OCI-LY3 (cell line): Measurements from ENCODE around the gene ARHGEF4.

Experiments used
- H2AFZ ChIP-seq: fragments of 200-600, 300-600 bp; shearing (Covaris generic); 2 replicates; pipeline ENCODE4 v1.6.0; 2014; ENCODE audit warnings: antibody characterized with exemption, low read depth, low read length
- H3K27ac ChIP-seq: fragments of 200-600, 300-600 bp; sonication (generic); 2 replicates; pipeline ENCODE4 v1.5.1; 2014; ENCODE audit warnings: mild to moderate bottlenecking, low read length, moderate library complexity, mixed read lengths
- H3K27me3 ChIP-seq: fragments of 200-600, 300-600 bp; sonication (generic); 2 replicates; pipeline ENCODE4 v1.6.1; 2014; ENCODE audit warnings: low read depth, low read length, mixed read lengths
- H3K36me3 ChIP-seq: fragments of 200-600, 300-600 bp; sonication (generic); replicated peaks from 2 replicates; pipeline ENCODE3; 2014; ENCODE audit warnings: low read depth, low read length, mixed read lengths
- H3K4me1 ChIP-seq: fragments of 300-600, 200-600 bp; sonication (generic); 2 replicates; pipeline ENCODE4 v1.6.1; 2014; ENCODE audit warnings: low read length, mixed read lengths
- H3K4me2 ChIP-seq: fragments of 200-600, 300-600 bp; sonication (generic); 2 replicates; pipeline ENCODE4 v1.6.1; 2014; ENCODE audit warnings: low read length, mixed read lengths
- H3K4me3 ChIP-seq: fragments of 300-600, 200-600 bp; sonication (generic); 2 replicates; pipeline ENCODE4 v1.5.1; 2014; ENCODE audit warnings: antibody characterized with exemption, mild to moderate bottlenecking, low read length, moderate library complexity
- H3K79me2 ChIP-seq: fragments of 300-600, 200-600 bp; shearing (Covaris generic); 2 replicates; pipeline ENCODE4 v1.6.1; 2014; ENCODE audit warnings: mild to moderate bottlenecking, low read length, mixed read lengths
- H3K9ac ChIP-seq: fragments of 300-600, 200-600 bp; shearing (Covaris generic); 2 replicates; pipeline ENCODE4 v1.6.0; 2014; ENCODE audit warnings: mild to moderate bottlenecking, low read length, moderate library complexity
- H3K9me3 ChIP-seq: fragments of 200-600, 300-600 bp; shearing (Covaris generic); 2 replicates; pipeline ENCODE4 v1.6.1; 2014; ENCODE audit warnings: low read length, mixed read lengths; ENCODE audit not compliant: insufficient read depth
- H4K20me1 ChIP-seq: fragments of 200-600, 300-600 bp; sonication (generic); 2 replicates; pipeline ENCODE4 v1.6.1; 2016; ENCODE audit warnings: low read length, mixed read lengths; ENCODE audit not compliant: insufficient read depth
- CTCF ChIP-seq: fragments of 200-600, 300-600 bp; sonication (generic); IDR thresholded peaks from 2 replicates; pipeline ENCODE4 v1.5.1; 2014; ENCODE audit warnings: antibody characterized with exemption, low read length, low read depth
- EZH2phosphoT487 ChIP-seq: fragments of 200-600 bp; shearing (Covaris generic); IDR thresholded peaks from 2 replicates; pipeline ENCODE4 v1.6.1; 2018; ENCODE audit warnings: antibody characterized with exemption, mixed run types, low read depth

The ARHGEF4 gene

GRCh38 chr2:130797493-130798435 is 39.0 kb upstream of the ARHGEF4 start:
- Histone ChIP-seq H3K9ac (peak overlapping the region; percentile 84), H3K27me3 (no peaks in the 10 kb centered on the region), H4K20me1 (no peaks in the 10 kb centered on the region), H3K4me3 (peak overlapping the region; percentile 85), H3K4me1 (peaks cover 6% of the 10 kb centered on the region; the same call in 1 of the 2 replicates), H3K27ac (peak overlapping the region; percentile 58), H3K4me2 (peak overlapping the region; percentile 78), H3K79me2 (no peaks in the 10 kb centered on the region), H3K9me3 (no peaks in the 10 kb centered on the region), H2AFZ (peak overlapping the region; percentile 87), H3K36me3 (no peaks in the 10 kb centered on the region)
- TF ChIP-seq EZH2phosphoT487 (no peak), CTCF (peak; percentile 82)

GRCh38 chr2:130798472-130799218 is 38.1 kb upstream of the ARHGEF4 start:
- Histone ChIP-seq H3K4me3 (peak overlapping the region; percentile 85), H3K9me3 (no peaks in the 10 kb centered on the region), H2AFZ (peak overlapping the region; percentile 87; the same call in 1 of the 2 replicates), H3K27me3 (no peaks in the 10 kb centered on the region), H3K79me2 (no peaks in the 10 kb centered on the region), H3K27ac (no peak overlapping the region), H3K36me3 (no peaks in the 10 kb centered on the region), H3K4me1 (peaks cover 3% of the 10 kb centered on the region; the same call in 1 of the 2 replicates), H3K9ac (peak overlapping the region; percentile 54; the same call in 1 of the 2 replicates), H3K4me2 (peak overlapping the region; percentile 78), H4K20me1 (no peaks in the 10 kb centered on the region)
- TF ChIP-seq CTCF, result no peak
- no peak for TF ChIP-seq EZH2phosphoT487

GRCh38 chr2:130799295-130799694 is 37.4 kb upstream of the ARHGEF4 start:
- Histone ChIP-seq H3K9ac (no peak overlapping the region), H4K20me1 (no peaks in the 10 kb centered on the region), H3K27me3 (no peaks in the 10 kb centered on the region), H3K9me3 (no peaks in the 10 kb centered on the region), H3K79me2 (no peaks in the 10 kb centered on the region), H3K36me3 (no peaks in the 10 kb centered on the region), H3K27ac (no peak overlapping the region), H3K4me2 (no peak overlapping the region), H2AFZ (no peak overlapping the region), H3K4me1 (no peaks in the 10 kb centered on the region; the same call in 1 of the 2 replicates), H3K4me3 (no peak overlapping the region)
- TF ChIP-seq CTCF, result no peak
- TF ChIP-seq EZH2phosphoT487, result no peak

- Histone ChIP-seq H4K20me1 (no peaks in the 10 kb centered on the region), H3K4me1 (peaks cover 7% of the 10 kb centered on the region; the same call in 1 of the 2 replicates), H2AFZ (no peak overlapping the region), H3K27ac (no peak overlapping the region), H3K36me3 (no peaks in the 10 kb centered on the region), H3K9me3 (no peaks in the 10 kb centered on the region), H3K9ac (no peak overlapping the region), H3K27me3 (no peaks in the 10 kb centered on the region), H3K4me3 (no peak overlapping the region), H3K79me2 (no peaks in the 10 kb centered on the region), H3K4me2 (no peak overlapping the region)
- no peak for TF ChIP-seq CTCF
- no peak for TF ChIP-seq EZH2phosphoT487
These were observed 31.1 kb upstream of the ARHGEF4 start for GRCh38 chr2:130805613-130806012.
